Measurements from ENCODE around the gene PACS1.

DNA sequence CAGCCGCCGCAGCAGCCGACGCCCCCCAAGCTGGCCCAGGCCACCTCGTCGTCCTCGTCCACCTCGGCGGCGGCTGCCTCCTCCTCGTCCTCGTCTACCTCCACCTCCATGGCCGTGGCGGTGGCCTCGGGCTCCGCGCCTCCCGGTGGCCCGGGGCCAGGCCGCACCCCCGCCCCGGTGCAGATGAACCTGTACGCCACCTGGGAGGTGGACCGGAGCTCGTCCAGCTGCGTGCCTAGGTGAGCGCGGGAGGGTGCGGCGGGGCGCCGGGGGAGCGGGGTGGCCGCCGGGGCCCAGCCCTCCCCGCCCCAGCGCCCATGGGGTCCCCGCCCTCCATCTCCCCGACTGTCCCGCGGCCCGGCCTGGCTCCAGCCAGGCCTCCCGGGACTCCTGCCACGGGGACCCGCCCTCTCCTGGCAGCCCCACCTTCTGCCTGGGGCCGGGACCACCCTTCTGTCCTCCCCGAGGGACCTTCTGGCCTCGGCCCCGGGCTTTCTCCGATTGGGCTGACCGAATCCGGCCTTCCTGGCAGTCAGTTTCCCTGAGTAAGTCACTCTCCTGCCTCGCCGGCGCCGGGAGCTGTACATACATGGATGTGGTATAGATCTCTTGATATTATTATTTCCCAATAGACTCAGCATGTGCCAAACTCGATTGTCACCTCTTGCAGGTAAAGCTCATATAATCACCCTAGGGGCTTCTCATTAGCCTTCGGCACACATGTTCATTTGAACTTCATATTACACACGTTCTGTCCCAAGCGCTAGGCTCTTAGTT is 720 bp downstream of the PACS1 start:
- TF ChIP-seq, protein P1, sequence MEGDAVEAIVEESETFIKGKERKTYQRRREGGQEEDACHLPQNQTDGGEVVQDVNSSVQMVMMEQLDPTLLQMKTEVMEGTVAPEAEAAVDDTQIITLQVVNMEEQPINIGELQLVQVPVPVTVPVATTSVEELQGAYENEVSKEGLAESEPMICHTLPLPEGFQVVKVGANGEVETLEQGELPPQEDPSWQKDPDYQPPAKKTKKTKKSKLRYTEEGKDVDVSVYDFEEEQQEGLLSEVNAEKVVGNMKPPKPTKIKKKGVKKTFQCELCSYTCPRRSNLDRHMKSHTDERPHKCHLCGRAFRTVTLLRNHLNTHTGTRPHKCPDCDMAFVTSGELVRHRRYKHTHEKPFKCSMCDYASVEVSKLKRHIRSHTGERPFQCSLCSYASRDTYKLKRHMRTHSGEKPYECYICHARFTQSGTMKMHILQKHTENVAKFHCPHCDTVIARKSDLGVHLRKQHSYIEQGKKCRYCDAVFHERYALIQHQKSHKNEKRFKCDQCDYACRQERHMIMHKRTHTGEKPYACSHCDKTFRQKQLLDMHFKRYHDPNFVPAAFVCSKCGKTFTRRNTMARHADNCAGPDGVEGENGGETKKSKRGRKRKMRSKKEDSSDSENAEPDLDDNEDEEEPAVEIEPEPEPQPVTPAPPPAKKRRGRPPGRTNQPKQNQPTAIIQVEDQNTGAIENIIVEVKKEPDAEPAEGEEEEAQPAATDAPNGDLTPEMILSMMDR (IDR thresholded peaks at IDR 0.05; ENCODE audit: low read depth, low read length, poor library complexity, severe bottlenecking), result no peak
- TF ChIP-seq EZH2phosphoT487 (IDR thresholded peaks at IDR 0.05; ENCODE audit: borderline replicate concordance, low read length), result no peak
